Stomach smooth muscle (tissue), 2 donors: ENCODE data around the gene OR4X1.
"Not testable (repeated sequence)": the region's sequence is repeated elsewhere in the genome, so short reads cannot be mapped to it uniquely, and the experiment has no call there.

Source experiments
- H3K27ac ChIP-seq: one replicate; pipeline ENCODE4 v1.7.0; 2013; ENCODE audit warnings: mild to moderate bottlenecking, low read length, inconsistent platforms
- H3K27me3 ChIP-seq, 2 donors: one replicate each; pipeline ENCODE4 v1.7.0; 2013; ENCODE audit warnings: low read length in 2 of 2; ENCODE audit not compliant: insufficient read depth in 2 of 2, control insufficient read depth in 1 of 2
- H3K36me3 ChIP-seq, 2 donors: one replicate each; pipeline ENCODE4 v1.7.0; 2013; ENCODE audit warnings: low read length in 2 of 2; ENCODE audit not compliant: control insufficient read depth in 2 of 2, insufficient read depth in 2 of 2
- H3K4me1 ChIP-seq: one replicate; pipeline ENCODE4 v1.7.0; 2013; ENCODE audit warnings: low read length; ENCODE audit not compliant: control insufficient read depth, insufficient read depth
- H3K4me3 ChIP-seq, 2 donors: one replicate each; pipeline ENCODE4 v1.7.0; 2013; ENCODE audit warnings: low read length in 2 of 2
- H3K9ac ChIP-seq, 2 donors: one replicate each; pipeline ENCODE4 v1.7.0; 2013; ENCODE audit warnings: low read length in 2 of 2, mild to moderate bottlenecking in 1 of 2
- H3K9me3 ChIP-seq, 2 donors: one replicate each; pipeline ENCODE4 v1.7.0; 2013; ENCODE audit warnings: low read length in 2 of 2; ENCODE audit not compliant: control insufficient read depth in 2 of 2
- donor health status: healthy.
- donor health status: Pancreatic carcinoma.

The OR4X1 gene

GRCh38 chr11:48305923-48306322, 42.3 kb downstream of the OR4X1 start, which contains the start of gene OR4S1:
OR4S1 (plus strand) TSS chr11:48306223; CDS start chr11:48306223, 0 bp downstream.
- Histone ChIP-seq H3K4me3 (no peak within 1 kb of the TSS), H3K36me3 (no peaks in the 10 kb centered on the region), H3K9ac (no peak within 1 kb of the TSS), H3K4me1 (no peaks in the 10 kb centered on the region), H3K27me3 (no peaks in the 10 kb centered on the region), H3K27ac (no peak within 1 kb of the TSS), H3K9me3 (no peaks in the 10 kb centered on the region)

GRCh38 chr11:48307760-48308386, 44.2 kb downstream of the OR4X1 start:
- no peaks in the 10 kb centered on the region for H3K36me3 ChIP-seq
- no peak overlapping the region for H3K4me3 ChIP-seq
- no peak overlapping the region for H3K27ac ChIP-seq
- no peak overlapping the region for H3K9ac ChIP-seq
- no peaks in the 10 kb centered on the region for H3K27me3 ChIP-seq
- H3K4me1 ChIP-seq: no peaks in the 10 kb centered on the region
- H3K9me3 ChIP-seq: peaks cover 0 to 4% of the 10 kb centered on the region in 2 donors

DNA sequence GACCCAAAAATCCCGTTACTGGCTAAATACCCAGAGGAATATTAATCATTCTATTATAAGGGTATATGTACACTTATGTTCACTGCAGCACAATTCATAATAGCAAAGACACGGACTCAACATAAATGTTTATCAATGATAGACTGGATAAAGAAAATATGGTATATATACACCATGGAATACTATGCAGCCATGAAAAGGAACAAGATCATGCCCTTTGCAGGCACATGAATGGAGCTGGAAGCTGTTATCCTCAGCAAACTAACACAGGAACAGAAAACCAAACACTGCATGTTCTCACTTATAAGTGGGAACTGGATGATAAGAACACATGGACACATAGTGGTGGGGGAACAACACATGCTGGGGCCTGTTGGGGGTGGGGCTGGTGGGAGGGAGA, 49.9 kb downstream of the OR4X1 start:
- H3K9me3 ChIP-seq, H3K27me3 ChIP-seq, H3K4me1 ChIP-seq, H3K4me3 ChIP-seq, H3K27ac ChIP-seq, H3K36me3 ChIP-seq, H3K9ac ChIP-seq: not testable (repeated sequence)
